T-helper 1 cell (primary cell): ENCODE data around the gene SLC6A6.
A peak's percentile ranks its signal among the peaks of the same experiment; 100 is the strongest.

Experiments
- DNase-seq, 5 donors: peaks; one replicate each; pipeline ENCODE4 v3.0.0-alpha.2; 2012 to 2020

Gene SLC6A6

DNA sequence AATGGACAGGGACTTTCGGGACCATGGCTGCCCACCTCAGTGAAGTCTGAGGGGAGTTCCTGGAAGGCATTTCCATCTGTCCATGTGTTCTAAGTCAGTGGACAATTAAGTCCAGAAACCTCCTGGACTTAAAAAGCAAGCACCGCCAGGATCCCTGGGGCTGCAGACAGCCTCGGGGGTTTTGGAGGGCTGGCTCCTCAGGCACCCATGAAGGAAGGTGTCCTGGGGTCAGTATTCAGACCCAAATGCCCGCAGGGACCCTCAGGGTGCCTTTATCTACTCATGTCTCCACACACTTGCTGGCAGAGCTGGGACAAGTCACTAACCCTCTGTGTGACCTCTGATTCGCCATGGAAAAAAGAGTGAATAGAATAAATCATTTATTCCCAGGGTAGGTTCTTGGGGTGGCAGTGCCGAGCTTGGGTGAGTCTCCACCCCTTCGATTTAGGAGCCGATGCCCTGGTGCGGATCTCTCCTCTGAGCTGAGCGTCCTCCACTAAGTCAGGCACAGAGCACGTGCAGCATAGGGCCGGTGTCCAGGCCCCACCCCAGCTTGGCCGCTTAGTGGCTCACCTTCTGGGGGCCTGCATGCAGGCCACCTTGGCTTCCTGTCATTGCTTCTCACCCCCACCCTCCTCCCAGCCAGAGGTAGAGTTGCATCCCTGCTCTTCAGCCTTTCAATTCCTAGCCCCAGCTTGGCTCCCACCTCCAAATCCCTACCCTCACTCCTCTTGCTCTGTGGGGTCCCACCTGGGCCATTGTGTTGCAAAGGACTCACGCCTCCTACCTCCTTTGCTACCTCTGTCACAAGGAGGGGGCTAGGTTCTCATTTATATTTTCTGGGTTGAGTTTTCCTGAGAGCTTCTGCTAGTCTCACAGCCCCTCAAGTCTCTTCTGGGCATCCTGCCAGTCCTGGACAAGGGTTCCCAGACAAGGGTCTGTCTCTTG lies 19.9 kb downstream of the SLC6A6 start:
- no peak for DNase-seq

DNA sequence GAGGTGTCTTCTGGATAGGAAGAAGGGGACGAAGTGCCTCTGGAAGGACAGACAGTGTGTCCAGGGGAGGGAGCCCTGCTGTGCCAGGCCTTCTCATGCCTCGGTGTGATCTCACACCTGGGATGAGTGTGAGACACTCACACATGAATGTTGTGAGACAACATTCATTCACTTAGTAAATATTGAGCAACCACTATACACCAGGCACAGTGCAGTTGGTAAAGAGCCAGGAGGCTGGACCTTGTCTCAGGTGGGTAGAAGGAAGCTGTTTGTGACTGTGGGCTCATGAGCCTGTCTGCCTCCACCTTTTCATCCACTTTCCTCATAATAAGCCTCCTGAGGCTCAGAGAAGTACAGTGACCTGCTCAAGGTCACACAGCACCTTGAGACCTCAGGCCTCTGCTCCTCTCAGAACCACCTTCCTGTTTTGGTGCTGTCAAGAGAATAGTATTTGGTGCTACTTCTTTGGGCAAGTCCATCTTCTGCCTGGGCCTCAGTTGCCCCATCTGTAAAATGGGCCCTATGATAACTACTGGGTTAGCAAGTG lies 20.9 kb downstream of the SLC6A6 start:
- DNase-seq, result no peak

DNA sequence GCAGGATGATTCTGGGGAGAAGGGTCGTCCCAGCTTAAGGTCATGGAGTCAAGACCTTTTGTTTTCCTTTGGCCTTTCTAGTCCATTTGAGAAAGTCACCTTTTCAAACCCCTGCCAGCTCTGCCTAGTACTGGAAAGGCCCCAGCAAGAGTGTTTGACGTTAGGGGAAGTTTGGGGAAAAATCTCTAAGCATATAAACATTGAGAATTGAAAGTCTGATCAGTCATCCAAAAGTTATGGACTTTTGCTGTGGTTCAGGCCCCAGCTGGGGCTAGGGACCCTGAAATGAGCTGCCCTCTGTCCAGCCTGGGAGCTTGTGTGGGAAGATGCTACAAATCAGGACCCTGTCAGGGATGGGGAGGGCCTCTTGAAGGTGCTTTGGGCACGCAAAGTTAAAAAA lies 21.6 kb downstream of the SLC6A6 start:
- DNase-seq, result no peak

DNA sequence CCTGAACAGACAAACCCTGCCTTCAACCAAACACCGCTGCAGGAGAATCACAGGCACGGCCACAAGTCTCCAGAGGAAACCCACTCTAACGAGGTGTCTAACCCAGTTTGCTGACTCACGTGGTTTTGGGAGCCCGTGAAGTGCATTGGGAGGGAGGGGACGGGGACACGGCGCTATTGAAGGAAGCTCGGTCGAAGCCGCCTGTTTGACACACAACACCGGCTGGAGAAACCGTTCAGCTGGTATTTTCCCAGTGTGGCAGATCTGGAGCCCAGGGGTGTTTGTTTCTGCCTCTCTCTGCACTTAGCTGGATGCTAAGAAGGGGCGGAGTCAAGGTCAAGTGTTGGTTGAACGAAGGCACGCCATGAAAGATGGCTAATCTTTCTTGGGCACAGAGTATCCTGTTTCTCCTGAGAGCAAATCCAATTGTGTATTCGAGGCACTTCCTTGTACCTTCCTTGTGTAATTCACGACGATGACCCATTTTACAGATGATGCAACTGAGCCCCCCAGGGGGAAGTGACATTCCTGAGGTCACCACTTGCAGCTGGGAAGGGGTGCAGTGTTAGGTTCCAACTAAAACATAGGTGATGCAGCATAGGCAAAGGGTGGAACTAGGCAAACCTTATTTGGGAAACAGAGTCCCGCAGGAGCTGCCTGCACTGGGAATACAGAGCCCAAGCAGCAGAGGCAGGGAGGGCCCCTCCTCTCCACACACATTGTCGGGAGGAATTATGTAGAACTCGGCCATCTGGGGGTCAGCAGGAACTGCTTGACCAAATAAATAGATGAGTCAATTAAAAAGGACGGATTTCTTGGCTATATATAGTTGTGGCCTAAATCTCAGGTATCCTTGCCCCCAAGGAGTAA lies 22.5 kb downstream of the SLC6A6 start:
- peak; percentile 28 to 45 (median 30) for DNase-seq

DNA sequence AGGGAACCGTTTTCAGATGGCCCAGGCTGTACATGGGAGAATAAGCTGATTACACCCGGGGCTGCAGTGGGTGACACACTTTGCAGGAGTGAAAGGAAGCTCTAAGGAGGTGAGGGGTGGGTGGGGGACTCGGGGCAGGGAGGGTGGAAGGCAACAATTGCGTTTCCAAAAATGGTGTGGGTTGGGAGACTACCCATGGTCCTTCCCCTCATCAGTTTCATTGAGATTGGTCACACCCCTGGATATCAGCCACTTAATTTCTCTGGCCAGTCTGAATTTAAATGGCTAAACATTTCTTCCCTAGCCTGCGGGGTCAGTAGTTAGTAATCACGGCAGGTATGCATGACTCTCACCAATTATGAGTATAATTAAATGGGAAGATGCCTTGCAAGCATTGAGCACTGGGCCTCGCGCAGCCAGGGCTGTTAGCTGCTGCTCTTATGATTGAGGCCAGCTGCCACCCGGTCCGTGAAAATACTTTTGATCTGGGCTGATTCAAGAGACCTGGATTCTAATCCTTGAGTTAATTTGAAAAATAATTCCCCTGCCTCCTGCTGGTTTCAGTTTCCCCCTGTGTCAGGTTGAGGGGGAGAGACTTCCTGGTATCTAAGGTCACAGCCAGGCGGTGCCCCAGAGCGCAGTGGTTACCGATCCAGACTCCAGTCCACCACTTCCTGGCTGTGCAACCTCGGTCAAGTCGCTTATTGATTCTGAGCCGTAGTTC lies 23.3 kb downstream of the SLC6A6 start:
- peak; percentile 33 to 73 (median 50) for DNase-seq

DNA sequence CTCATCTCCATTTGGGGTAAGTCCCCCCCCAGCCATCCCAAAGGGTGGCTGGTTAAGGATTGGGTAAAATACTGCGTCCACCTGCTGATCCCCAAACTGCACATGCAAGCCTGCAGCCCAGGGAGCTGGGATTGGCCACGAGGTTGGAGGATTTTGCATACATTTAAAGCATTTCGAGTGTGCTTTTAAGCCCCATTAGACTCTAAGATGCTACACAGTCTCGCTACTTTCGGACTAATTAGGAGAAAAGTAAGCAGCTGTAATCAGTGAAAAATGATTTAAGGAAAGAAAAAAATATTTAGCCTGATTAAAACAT lies 23.9 kb downstream of the SLC6A6 start:
- no peak for DNase-seq

DNA sequence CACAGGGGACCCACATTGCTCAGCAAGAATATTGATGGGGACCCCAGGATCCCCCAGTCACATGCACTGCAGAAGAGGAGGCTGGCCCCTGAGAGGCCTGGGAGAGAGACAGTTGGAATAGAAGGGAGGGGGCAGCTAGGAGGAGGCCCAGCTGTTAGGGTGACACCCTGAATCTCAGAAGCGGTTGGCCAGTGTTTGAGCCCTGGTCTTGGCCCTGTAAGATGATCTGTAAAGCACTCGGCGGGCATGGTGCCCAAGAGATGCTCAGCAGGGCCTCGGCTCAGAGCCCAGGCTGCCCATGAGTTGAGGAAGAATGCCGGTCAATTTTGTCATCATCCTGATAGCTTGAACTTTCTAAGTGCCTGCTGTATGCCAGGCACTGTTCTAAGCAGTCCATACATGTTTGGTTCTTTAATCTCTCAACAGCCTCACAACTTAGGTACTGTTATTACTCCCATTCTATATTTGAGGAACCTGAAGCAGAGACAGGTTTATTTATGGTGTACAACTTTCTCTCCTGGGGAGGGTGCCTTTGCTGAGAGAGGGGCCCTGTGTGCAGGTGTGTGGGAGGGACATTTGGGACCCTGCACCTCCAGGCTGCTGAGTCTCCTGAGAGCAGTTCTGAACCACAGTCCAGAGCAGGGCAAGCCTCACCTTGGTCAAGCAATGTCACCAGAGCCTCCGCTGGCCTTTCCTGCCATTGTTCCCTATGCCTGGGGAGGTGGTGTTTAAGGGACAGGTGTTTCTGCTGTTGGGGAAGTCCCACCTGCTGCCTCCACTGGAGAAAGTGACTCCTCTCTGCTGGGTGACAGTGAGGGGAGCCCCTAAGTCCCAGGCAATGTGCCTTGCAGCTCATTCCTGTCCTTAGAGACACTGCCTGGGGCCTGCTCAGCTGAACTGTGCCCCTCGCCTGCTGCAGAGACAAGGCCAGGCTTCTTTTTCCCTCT lies 26.0 kb downstream of the SLC6A6 start:
- DNase-seq, result no peak

DNA sequence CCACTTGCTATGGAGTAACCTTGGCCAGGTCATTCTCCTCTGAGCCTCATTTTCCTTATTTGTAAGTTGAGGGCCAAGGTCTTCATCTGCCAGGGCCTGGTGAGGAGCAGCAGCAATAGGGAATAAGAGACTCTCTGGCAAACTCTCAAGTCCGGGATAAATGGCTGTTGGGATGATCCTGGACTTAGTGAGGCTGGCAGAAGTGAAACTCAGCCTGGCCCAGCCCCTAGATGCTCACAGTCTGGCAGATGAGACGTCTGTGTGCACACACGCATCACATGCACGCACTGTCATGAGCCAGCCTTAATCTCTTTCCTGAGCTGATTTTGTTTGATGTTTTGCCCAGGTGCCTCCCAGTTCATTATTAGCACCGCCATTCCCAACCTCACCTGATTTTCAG lies 26.8 kb downstream of the SLC6A6 start:
- no peak for DNase-seq

DNA sequence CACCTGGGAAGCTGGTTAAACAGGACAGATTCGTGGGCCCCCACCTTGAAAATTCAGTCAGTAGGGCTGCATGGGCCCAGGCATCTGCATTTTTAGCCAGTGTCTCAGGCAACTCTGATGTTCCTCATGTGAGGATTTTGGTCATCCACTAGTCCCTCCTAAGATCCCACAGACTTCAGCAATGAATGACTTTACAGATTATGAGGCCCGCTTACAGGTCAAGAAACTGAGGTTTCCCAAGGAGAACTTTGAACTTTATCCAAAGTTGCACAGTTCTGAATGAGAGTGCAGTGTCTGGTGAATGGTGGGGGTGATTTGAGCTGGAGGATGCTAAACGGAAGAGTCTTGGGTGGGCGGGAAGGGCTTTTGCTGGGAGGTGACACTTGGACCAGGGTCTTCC lies 27.2 kb downstream of the SLC6A6 start:
- no peak for DNase-seq

DNA sequence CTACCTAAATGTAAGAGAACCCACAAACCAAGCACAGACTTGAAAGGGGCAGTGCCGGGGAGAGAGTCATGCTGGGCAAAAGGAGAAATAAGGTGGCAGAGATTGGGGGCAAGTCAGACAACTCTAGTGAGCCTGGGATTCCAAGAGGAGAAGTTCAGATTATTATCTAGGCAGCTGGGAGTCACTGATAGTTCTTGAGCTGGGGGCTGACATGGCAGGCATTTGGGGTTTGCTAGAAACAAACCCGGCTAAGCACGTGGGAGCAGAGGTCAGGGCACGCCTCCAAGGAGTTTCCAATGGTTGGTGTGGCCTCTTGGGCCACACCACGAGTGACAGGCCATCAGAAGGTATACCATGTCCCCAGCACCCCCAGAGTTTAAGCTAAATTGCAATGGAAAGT lies 27.6 kb downstream of the SLC6A6 start:
- no peak for DNase-seq

DNA sequence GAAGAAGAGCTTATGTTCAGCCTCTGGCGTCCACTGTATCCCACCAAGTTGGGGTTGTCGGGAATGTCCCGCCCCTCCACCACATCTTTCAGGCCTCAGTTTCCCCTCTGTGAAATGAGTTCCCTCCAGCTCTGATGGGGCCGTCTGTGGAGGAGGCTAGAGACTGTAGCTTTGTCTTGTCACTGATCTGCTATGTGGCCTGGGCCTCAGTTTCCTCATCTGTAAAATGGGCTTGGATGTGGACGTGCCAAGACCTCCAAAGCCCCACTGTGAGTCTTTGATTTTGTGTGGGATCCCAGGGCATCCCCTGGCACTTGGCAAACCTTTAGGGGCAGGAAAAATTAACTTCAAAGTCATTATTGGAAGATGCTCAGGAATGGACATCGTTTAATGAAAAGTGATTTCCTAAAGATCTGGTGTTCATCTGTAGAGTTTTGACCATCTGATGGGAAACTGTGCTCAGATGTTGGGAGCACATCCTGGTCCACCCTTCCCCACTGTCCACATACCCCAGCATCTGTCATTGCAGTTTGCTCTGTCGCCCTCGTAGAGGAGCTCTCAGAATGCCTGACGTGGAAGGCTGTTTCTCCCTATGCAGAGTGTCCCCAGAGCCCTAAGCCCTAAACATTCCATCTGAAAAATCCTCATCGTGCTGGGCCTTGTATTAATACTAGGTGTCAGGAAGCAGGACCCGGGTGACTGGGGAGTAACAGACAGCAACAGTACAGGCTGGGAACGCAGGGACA lies 28.5 kb downstream of the SLC6A6 start:
- no peak for DNase-seq

DNA sequence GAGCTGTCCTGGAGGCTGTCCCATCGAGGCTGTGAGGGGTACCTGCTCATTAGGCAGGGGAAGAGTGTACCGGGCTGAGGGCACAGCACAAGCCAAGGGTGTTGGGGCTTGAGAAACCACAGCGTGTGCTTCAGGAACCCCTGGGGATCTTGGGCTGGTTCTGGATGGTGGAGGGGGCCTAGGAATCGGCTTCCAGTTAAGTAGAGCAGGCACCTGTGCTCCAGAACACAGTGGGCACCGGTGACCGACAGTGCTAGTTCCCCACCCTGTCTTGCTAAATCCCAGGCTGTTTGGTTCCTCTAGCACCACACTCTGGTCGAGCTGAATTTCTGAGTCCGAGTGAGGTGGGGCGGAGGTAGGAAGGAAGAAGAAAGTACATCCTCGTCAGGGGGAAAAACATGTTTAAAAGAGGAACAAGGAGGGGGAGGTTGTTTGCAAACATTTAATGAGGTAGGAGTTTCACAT lies 29.1 kb downstream of the SLC6A6 start:
- DNase-seq, result no peak

DNA sequence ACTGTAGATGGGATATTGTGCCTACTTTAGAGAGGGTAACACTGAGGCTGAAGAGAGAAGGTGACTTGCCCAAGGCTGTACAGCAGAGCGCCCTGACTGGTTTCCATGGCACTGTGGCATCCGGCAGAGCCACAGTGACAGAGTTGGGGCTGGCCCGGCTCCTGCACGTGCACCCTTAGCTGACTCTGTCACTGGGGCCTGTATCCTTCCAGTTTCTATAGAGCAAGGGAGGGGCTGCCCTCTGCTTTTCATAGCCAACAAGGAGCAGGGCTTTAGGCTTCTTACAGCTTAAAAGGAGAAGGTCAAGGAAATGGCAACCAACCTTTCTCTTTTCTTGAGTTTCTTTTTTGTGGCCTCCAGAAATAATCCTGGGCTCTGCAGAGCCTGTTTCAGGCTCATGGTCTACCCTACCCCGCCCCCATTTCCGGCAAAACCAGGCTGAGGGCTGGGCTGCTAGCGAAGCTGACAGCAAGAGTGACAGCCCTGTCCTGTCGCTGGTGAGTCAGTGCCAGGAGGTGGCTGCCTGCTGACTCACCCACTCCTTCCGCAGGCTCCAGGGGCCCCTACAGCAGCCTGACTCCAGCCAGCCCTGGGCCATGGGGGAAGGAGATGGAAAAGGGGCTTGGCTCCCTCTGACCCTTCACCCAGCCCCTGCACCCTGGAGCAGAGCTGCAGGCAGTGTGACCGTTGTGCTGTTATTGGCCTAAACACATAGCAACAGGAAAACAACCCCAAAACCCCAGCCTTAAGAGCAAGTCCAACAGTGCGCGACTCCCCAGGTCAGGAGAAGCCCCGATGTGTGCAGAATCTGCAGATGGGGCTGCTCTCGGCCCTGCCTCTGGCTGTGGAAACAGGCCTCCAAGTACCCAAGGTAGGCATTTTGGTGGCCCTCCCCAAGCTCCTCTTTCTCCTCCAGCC lies 29.8 kb downstream of the SLC6A6 start:
- DNase-seq, result peak; percentile 86 to 97 (median 91)

DNA sequence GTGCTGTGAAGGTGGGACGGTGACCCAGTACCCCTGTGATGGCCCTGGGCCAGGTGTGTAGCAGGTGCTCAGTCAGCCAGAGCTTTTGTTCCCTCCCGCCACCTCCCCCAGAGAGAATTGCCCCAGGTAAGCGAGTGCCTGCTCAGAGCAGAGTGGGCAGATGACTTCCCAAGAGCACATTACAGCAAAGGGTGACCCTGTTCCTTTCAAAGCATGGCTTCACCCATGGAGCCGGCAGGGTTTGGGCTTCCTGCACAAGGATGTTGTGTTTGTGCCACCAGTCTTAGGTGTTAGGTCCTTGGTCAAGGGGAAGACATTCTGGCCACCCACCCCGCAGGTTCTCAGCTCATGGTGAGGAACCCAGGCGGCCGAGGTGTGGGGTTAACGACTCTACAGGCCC lies 30.7 kb downstream of the SLC6A6 start:
- no peak for DNase-seq

DNA sequence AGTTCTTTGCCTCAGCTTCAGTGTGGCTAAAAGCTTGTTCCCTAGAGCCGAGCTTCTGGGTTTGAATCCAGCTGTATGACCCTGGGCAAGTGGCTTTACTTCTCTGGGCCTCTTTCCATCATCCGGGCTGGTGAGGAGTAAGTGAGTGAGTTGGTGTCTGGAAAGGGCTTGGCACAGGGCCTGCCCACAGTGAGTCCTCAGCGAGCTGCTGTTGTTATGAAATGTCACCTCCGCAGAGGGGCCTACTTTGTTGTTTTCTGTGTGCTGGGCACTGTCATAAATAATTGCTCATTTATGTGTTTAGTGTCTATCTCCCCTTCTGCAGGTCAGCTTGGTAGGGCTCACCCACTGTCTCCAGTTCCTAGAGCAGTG lies 31.7 kb downstream of the SLC6A6 start:
- DNase-seq, result no peak

DNA sequence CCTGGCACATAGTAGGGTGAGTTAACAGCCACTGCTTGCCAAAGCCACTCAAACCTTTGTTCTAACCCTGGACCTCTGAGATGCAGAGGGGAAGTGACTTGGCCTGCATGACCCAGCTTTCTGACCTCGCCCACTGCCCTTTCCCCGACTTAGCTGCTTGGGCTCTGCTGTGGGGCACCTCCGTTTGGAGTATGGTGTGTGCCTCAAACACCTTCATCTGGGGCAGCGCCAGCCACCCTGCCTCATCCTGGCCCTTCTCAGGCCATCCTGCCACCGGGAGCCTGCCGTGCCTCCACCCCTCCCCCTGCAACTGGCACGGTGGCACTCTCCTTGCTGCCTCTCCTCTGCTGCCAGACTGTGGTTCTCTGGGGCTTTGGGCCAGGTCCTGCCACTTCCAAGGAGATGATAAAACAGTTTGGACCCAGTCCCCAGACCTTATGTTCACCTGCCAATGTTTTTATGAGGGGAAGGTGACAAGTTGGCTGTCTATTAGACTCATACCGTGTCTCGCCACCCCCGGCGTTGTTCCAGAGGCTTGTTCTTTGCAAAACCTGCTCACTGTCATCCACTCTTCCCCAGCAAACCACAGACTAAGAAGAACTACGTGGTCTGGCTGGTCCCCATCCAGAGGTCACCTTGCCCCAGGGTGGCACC lies 32.2 kb downstream of the SLC6A6 start:
- no peak for DNase-seq

DNA sequence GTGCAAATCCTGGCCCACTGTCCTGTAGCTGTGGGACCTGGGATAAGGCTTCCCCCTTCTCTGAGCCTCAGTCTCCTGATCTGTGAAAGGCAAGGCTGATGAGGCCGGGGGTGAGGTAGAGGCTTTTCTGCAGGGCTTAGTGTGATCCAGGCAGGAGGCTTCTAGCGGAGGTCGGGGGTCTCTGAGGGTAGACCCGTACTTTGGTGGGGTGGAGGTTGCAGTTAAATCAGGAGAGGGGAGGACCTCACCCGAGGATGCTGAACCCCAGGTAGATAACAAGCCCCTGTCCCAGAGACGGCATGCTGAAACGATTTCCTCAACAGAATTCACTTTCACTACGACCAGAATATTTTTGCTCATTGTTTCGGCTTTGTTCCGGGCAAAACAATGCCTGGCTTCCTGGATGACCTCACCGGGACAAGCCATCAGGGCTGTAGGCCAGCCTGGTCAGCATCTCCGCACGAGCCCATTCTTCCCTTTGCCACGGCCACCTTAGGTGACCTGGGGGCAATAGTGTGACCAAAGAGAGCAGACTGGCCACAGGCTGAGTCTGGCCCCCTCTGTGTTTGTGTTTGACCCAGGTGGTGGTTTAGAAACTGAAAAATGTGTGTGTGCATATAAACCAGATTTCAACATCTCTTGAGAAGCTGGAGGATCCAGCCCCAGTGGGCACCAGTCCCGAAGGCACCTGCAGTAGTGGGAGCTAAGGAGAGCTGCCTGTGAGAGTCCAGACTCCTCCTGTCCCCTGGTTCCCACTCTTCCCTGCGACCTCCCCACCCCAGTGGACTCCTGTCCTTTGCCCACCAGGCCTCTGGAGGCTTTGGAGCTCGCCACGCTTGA lies 33.0 kb downstream of the SLC6A6 start:
- no peak for DNase-seq

DNA sequence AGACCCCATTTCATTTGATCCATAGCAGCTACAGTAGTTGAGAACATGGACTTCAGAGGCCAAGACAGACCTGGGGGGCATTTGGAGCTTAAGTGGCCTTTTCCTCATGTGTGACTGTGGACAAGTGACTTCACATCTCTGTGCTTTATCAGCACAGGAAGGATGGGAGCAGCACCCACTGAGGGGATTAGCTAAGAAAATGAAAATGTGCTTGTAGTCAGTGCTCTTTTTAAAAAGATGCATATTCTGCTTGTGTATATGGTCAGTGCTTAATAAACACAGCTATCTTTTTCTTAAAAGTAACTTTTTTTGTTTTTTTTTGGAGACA lies 34.5 kb downstream of the SLC6A6 start:
- DNase-seq, result no peak
